8988T (cell line): ENCODE measurements around the gene RIPOR3.
"Not testable (repeated sequence)": the region's sequence is repeated elsewhere in the genome, so short reads cannot be mapped to it uniquely, and the experiment has no call there.

ENCODE experiments used
- DNase-seq: peaks from one replicate; pipeline ENCODE4 v3.0.0; 2011

The RIPOR3 gene

DNA sequence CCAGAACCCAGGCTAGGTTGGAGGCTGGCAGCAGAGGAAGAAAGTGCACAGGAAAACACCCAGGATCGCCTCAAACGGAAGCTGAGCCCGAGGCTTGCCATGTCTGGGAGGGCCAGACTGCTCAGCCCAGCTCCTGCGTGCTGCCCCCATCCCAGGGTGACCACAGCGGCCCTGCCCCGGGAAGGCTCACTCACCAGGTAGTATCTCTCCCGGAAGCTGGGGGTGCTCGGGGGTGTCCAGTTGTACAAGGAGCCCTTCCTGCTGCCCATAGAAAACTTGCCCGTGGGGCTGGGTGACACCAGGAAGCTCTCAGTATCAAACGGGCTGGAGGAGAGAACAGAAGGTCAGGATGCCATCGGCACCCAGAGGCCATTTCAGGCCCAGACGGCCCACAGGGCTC lies 86.9 kb downstream of the RIPOR3 start:
- no peak for DNase-seq

GRCh38 chr20:50602432-50603088 lies 88.8 kb downstream of the RIPOR3 start:
- no peak for DNase-seq

GRCh38 chr20:50601511-50602431 lies 89.6 kb downstream of the RIPOR3 start:
- DNase-seq = no peak

GRCh38 chr20:50600281-50600895 lies 91.0 kb downstream of the RIPOR3 start:
- no peak for DNase-seq

GRCh38 chr20:50598768-50599167 lies 92.6 kb downstream of the RIPOR3 start:
- not testable (repeated sequence) for DNase-seq

- DNase-seq = no peak
Measured at GRCh38 chr20:50598074-50598473, 93.3 kb downstream of the RIPOR3 start.

GRCh38 chr20:50597406-50597969 lies 93.9 kb downstream of the RIPOR3 start:
- no peak for DNase-seq

DNA sequence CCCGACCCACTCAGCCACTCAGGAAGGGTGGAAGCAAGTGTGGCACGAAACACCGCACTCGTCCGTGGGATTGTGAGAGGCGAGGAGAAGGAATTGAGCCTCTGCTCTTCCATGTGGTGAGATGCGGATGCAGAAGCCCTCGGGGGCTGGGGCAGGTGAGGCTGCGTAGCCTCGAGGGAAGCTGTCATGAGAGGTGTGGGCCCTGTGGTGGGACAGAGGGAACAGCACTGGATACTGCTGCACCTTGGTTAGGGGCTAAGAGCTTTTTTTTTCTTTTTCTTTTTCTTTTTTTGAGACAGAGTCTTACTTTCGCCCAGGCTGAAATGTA lies 94.7 kb downstream of the RIPOR3 start:
- no peak for DNase-seq

DNA sequence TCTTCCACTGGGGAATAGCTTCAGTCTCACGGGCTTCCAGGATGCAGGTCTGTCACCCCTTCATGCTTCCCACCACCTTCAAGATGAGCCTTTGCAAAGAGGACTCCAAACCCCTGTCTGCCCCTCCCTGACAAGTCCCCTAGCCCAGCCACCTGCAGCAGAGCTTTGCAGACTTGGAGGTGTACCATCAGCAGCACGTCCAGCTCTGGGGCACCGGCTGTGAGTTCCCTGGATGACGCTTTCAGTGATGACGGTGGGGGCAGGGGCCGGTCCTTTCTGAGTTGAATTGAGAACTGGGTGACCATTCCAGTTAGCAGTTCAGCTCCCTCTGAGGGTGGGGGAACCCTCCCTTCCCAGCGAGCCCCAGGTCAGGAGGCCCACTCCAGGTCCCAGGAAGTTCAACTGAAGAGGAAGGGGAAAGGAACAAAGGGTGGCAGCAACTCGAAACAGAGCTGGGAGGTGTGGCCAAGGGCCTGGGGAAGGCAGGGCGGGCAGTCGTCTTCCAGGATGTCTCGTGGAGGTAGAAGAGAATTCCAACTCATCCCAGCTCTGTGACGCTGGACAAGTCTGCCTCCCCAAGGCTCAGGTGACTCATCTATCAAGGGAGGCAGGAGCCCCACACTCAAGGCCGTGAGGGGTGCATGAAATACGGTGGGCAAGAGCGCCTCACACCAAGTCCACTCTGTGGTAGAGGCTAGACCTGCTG lies 95.2 kb downstream of the RIPOR3 start:
- no peak for DNase-seq

GRCh38 chr20:50595433-50595895 lies 95.9 kb downstream of the RIPOR3 start:
- no peak for DNase-seq

GRCh38 chr20:50594591-50595432 lies 96.5 kb downstream of the RIPOR3 start:
- DNase-seq = no peak

DNA sequence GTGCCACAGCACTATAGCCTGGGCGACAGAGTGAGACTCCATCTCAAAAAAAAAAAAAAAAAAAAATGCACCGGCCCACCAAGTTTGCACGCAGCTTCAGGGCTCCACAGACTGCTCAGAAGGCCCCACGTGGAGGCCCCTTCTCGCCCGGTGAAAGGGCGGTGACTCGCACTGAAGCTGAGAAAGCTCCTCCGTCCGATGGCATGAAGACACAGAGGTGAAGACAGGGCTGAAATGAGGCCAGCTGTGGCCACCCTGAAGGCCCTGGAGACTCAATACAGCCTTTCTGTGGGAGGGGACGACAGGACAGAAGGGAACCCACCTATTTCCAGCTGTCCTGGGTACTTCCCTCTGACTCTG lies 97.1 kb downstream of the RIPOR3 start:
- DNase-seq = no peak

GRCh38 chr20:50593005-50593335 lies 98.4 kb downstream of the RIPOR3 start:
- no peak for DNase-seq

GRCh38 chr20:50592282-50593004 lies 98.9 kb downstream of the RIPOR3 start:
- DNase-seq = no peak

- DNase-seq = no peak
Measured at GRCh38 chr20:50591233-50591852, 100.0 kb downstream of the RIPOR3 start.

GRCh38 chr20:50590348-50590664 lies 101.0 kb downstream of the RIPOR3 start:
- DNase-seq = no peak

GRCh38 chr20:50589548-50590347 lies 101.6 kb downstream of the RIPOR3 start:
- DNase-seq = no peak

- peak; percentile 93 for DNase-seq
Measured at GRCh38 chr20:50588034-50588736, 103.2 kb downstream of the RIPOR3 start.

- no peak for DNase-seq
Measured at GRCh38 chr20:50587291-50587961, 103.9 kb downstream of the RIPOR3 start.
